Right cardiac atrium (tissue), 5 donors: ENCODE data around the gene IL25. TPM values are rescaled to one million over a fixed set of nuclear protein-coding genes. Genes with fewer than 3 reads are reported as not detected.

Experiments used
- ATAC-seq, 2 donors: fragments of 200-7000 bp; cut with Tn5 transposase; one replicate each; pipeline versions ENCODE4 v1.8.0 to v1.9.1; 2020; ENCODE audit warnings: moderate library complexity in 2 of 2, mild to moderate bottlenecking in 1 of 2
- DNase-seq, 3 donors: peaks; one replicate each; pipeline ENCODE4 v3.0.0-alpha.2; 2020
- H3K27ac ChIP-seq: one replicate; pipeline ENCODE4 v1.5.1; 2013; ENCODE audit warnings: mild to moderate bottlenecking, low read length, control low read depth, moderate library complexity
- H3K27me3 ChIP-seq: one replicate; pipeline ENCODE4 v1.6.1; 2013; ENCODE audit not compliant: control insufficient read depth, insufficient read depth
- H3K4me1 ChIP-seq: one replicate; pipeline ENCODE4 v1.6.1; 2013; ENCODE audit warnings: low read length; ENCODE audit not compliant: control insufficient read depth, insufficient read depth
- H3K4me3 ChIP-seq: one replicate; pipeline ENCODE4 v1.5.1; 2013; ENCODE audit warnings: low read length, control low read depth
- H3K9me3 ChIP-seq: one replicate; pipeline ENCODE4 v1.6.1; 2013; ENCODE audit warnings: low read length; ENCODE audit not compliant: control insufficient read depth
- WGBS: extraction: QIAGEN DNeasy Blood & Tissue Kit; methylation state at CpG from one replicate; pipeline ENCODE4 v1.1.7; 2013; 5-methylcytosine and 5-hydroxymethylcytosine counted together
- intact Hi-C, 4 donors: fragments of 100-400 bp; cut with DNase I; formaldehyde crosslinking; loops; one replicate each; pipeline versions ENCODE4 v1.11.0 to v1.14.0; 2022 to 2023
- polyA plus RNA-seq: library from polyadenylated mRNA; stranded (reverse); fragments of 200-250 nt; gene quantifications from one replicate; pipeline ENCODE4 v1.2.3, GENCODE V29; 2013
- total RNA-seq, 4 donors: library from RNA; stranded (reverse); fragmentation: NEBNext Ultra II Directional; extraction: Animal tissue kit (Norgen Biotek cat#: 25700); gene quantifications; one replicate each; pipeline ENCODE4 v1.2.1, GENCODE V29; 2021
- donor health status: healthy with polysubstance abuse.
- donor health status: DM: no; HTN: yes; CAD: no.
- donor health status: DM: no; HTN: no; CAD: no.
- donor health status: DM: no; HTN: yes; CAD: no; lungs with severe emphysema.
- donor health status: DM: yes; HTN: yes; CAD: no.

The IL25 gene
- total and polyA plus RNA-seq, 5 donors: 0.09 TPM; not detected in 4

GRCh38 chr14:23404331-23404900 lies 31.8 kb downstream of the IL25 start:
- intact Hi-C loops: no loop called here
- no peak for ATAC-seq
- Histone ChIP-seq H3K27me3 (no peaks in the 10 kb centered on the region), H3K4me3 (peak overlapping the region; percentile 37), H3K4me1 (no peaks in the 10 kb centered on the region), H3K9me3 (no peaks in the 10 kb centered on the region), H3K27ac (peak overlapping the region; percentile 85)
- peak in 2 of 3 donors; percentile 10 to 47 for DNase-seq
- WGBS: 70% methylated on average over 14 of the region's 14 CpGs

GRCh38 chr14:23405096-23405495 lies 32.5 kb downstream of the IL25 start:
- no peaks in the 10 kb centered on the region for H3K4me1 ChIP-seq
- WGBS: 56% methylated on average over 10 of the region's 10 CpGs
- peak in 2 of 3 donors; percentile 18 to 53 for DNase-seq
- no peak for ATAC-seq
- peak overlapping the region; percentile 85 for H3K27ac ChIP-seq
- no peaks in the 10 kb centered on the region for H3K9me3 ChIP-seq
- no peaks in the 10 kb centered on the region for H3K27me3 ChIP-seq
- intact Hi-C loops: loop anchor here in 1 of 4 donors (5.0 kb wide), 1 partner anchor 37 kb away; no protein-coding TSS in a partner anchor
- H3K4me3 ChIP-seq: peak overlapping the region; percentile 37

- intact Hi-C loops: loop anchor here in 1 of 4 donors (5.0 kb wide), 1 partner anchor 37 kb away; no protein-coding TSS in a partner anchor
- H3K27ac ChIP-seq: peak overlapping the region; percentile 85
- H3K4me3 ChIP-seq: peak overlapping the region; percentile 37
- no peaks in the 10 kb centered on the region for H3K4me1 ChIP-seq
- DNase-seq (peak in 2 of 3 donors; percentile 20 to 47), ATAC-seq (no peak)
- H3K9me3 ChIP-seq: no peaks in the 10 kb centered on the region
- 70% methylated on average over 13 of the region's 13 CpGs for WGBS
- no peaks in the 10 kb centered on the region for H3K27me3 ChIP-seq
These were observed 33.0 kb downstream of the IL25 start for GRCh38 chr14:23405516-23406025.

GRCh38 chr14:23406244-23406643 lies 33.6 kb downstream of the IL25 start:
- whole genome bisulfite sequencing: 42% methylated on average over 4 of the region's 4 CpGs
- peak overlapping the region; percentile 37 for H3K4me3 ChIP-seq
- intact Hi-C loops: loop anchor here in 1 of 4 donors (5.0 kb wide), 1 partner anchor 36 kb away; no protein-coding TSS in a partner anchor
- H3K9me3 ChIP-seq: no peaks in the 10 kb centered on the region
- no peak for ATAC-seq
- no peaks in the 10 kb centered on the region for H3K27me3 ChIP-seq
- H3K27ac ChIP-seq: peak overlapping the region; percentile 85
- peak in 1 of 3 donors; percentile 31 for DNase-seq
- H3K4me1 ChIP-seq: no peaks in the 10 kb centered on the region

- H3K27me3 ChIP-seq: no peaks in the 10 kb centered on the region
- peak overlapping the region; percentile 85 for H3K27ac ChIP-seq
- intact Hi-C loops: loop anchor here in 1 of 4 donors (5.0 kb wide), 1 partner anchor 35 kb away; no protein-coding TSS in a partner anchor
- peak overlapping the region; percentile 37 for H3K4me3 ChIP-seq
- no peaks in the 10 kb centered on the region for H3K4me1 ChIP-seq
- H3K9me3 ChIP-seq: no peaks in the 10 kb centered on the region
- peak in 2 of 3 donors; percentile 18 to 50 for DNase-seq
- ATAC-seq: no peak
- 66% methylated on average over 15 of the region's 15 CpGs for WGBS
These were observed 34.2 kb downstream of the IL25 start for GRCh38 chr14:23406725-23407355.

GRCh38 chr14:23407516-23408306 lies 35.1 kb downstream of the IL25 start, which contains the start of gene MYH6:
Gene MYH6 (minus strand): TSS chr14:23408273. CDS start chr14:23407223, 1,050 bp downstream.
- peak within 1 kb of the TSS; percentile 85 for H3K27ac ChIP-seq
- DNase-seq (peak in 2 of 3 donors; percentile 4 to 25), ATAC-seq (no peak)
- H3K9me3 ChIP-seq: no peaks in the 10 kb centered on the region
- 56% methylated on average over 15 of the region's 15 CpGs for WGBS
- H3K4me1 ChIP-seq: no peaks in the 10 kb centered on the region
- intact Hi-C loops: loop anchor here in 2 of 4 donors (2.0 to 5.0 kb wide), 2 partner anchors 35 kb away; no protein-coding TSS in a partner anchor
- peak within 1 kb of the TSS; percentile 37 for H3K4me3 ChIP-seq
- no peaks in the 10 kb centered on the region for H3K27me3 ChIP-seq

- no peaks in the 10 kb centered on the region for H3K9me3 ChIP-seq
- no peaks in the 10 kb centered on the region for H3K4me1 ChIP-seq
- ATAC-seq (peak; percentile 46 to 52), DNase-seq (peak; percentile 46 to 77 (median 68))
- 28% methylated on average over 5 of the region's 5 CpGs for WGBS
- peak overlapping the region; percentile 85 for H3K27ac ChIP-seq
- intact Hi-C loops: loop anchor here in 2 of 4 donors (2.0 to 5.0 kb wide), 2 partner anchors 34 to 35 kb away; no protein-coding TSS in a partner anchor
- no peaks in the 10 kb centered on the region for H3K27me3 ChIP-seq
- H3K4me3 ChIP-seq: peak overlapping the region; percentile 37
These were observed 35.7 kb downstream of the IL25 start for GRCh38 chr14:23408307-23408630.

- DNase-seq (peak; percentile 38 to 76 (median 72)), ATAC-seq (peak; percentile 50 to 60)
- 53% methylated on average over 2 of the region's 2 CpGs for WGBS
- Histone ChIP-seq H3K27ac (peak overlapping the region; percentile 86), H3K4me1 (no peaks in the 10 kb centered on the region), H3K27me3 (no peaks in the 10 kb centered on the region), H3K9me3 (no peaks in the 10 kb centered on the region), H3K4me3 (no peak overlapping the region)
- intact Hi-C loops: loop anchor here in 2 of 4 donors (2.0 to 5.0 kb wide), 2 partner anchors 33 kb away; no protein-coding TSS in a partner anchor
These were observed 36.9 kb downstream of the IL25 start for GRCh38 chr14:23409475-23409874.

GRCh38 chr14:23409966-23410635 lies 37.5 kb downstream of the IL25 start:
- Histone ChIP-seq H3K27me3 (no peaks in the 10 kb centered on the region), H3K4me1 (no peaks in the 10 kb centered on the region), H3K9me3 (no peaks in the 10 kb centered on the region), H3K4me3 (no peak overlapping the region), H3K27ac (peak overlapping the region; percentile 86)
- peak; percentile 67 to 74 (median 72) for DNase-seq
- WGBS: 58% methylated on average over 14 of the region's 14 CpGs
- peak; percentile 47 to 64 for ATAC-seq
- intact Hi-C loops: loop anchor here in 2 of 4 donors (2.0 to 5.0 kb wide), 2 partner anchors 32 to 33 kb away; no protein-coding TSS in a partner anchor
